IMR-90 (cell line): ENCODE measurements around the gene PNMA8C. TPM values are rescaled to one million over a fixed set of nuclear protein-coding genes. Genes with fewer than 3 reads are reported as not detected.

Source experiments
- ATAC-seq: fragments of 200-7000 bp; cut with Tn5 transposase; 2 replicates; pipeline ENCODE4 v1.9.1; 2020; ENCODE audit warnings: low read depth, mild to moderate bottlenecking, moderate library complexity
- BruUV-seq: library from RNA; stranded (reverse); fragments of 400-500 nt; replicated peaks from 2 replicates; lab custom pipeline; 2021; lab: Mats Ljungman, UMichigan
- CTCF ChIA-PET: fragments of 300-600 bp; formaldehyde crosslinking; extraction: SDS; loops from one replicate; lab custom pipeline; 2021; ENCODE audit warnings: antibody characterized with exemption; lab: Yijun Ruan, JAX
- POLR2A ChIA-PET: fragments of 300-600 bp; sonication (Branson Sonifier 250); formaldehyde crosslinking; loops from one replicate; lab custom pipeline; 2022; ENCODE audit warnings: antibody characterized with exemption; ENCODE audit not compliant: unreplicated experiment; lab: Charles Lee
- DNase-seq: peaks from one replicate; pipeline ENCODE4 v3.0.0; 2013
- H2AFZ ChIP-seq: replicated peaks from 2 replicates; pipeline ENCODE3; 2013; ENCODE audit warnings: low read length, mild to moderate bottlenecking; ENCODE audit not compliant: poor library complexity
- H2AK5ac ChIP-seq: 2 replicates; pipeline ENCODE4 v1.6.1; 2013; ENCODE audit warnings: low read depth, low read length, inconsistent platforms
- H2AK9ac ChIP-seq: replicated peaks from 2 replicates; pipeline ENCODE3; 2013; ENCODE audit warnings: mild to moderate bottlenecking, low read depth, low read length, moderate library complexity; ENCODE audit not compliant: poor library complexity
- H2BK120ac ChIP-seq: 2 replicates; pipeline ENCODE4 v1.6.1; 2013; ENCODE audit warnings: low read depth, low read length, inconsistent platforms
- H2BK15ac ChIP-seq: 3 replicates; pipeline ENCODE4 v1.6.1; 2013; ENCODE audit warnings: low read depth, low read length, inconsistent platforms
- H2BK20ac ChIP-seq: 2 replicates; pipeline ENCODE4 v1.6.1; 2013; ENCODE audit warnings: low read depth, mild to moderate bottlenecking, inconsistent platforms, low read length, moderate library complexity
- H2BK5ac ChIP-seq: 2 replicates; pipeline ENCODE4 v1.6.1; 2013; ENCODE audit warnings: mild to moderate bottlenecking, low read depth, low read length, inconsistent platforms; ENCODE audit not compliant: poor library complexity, severe bottlenecking
- H3K14ac ChIP-seq: replicated peaks from 2 replicates; pipeline ENCODE4 v1.6.1; 2013; ENCODE audit warnings: low read depth, low read length, inconsistent platforms
- H3K18ac ChIP-seq: 2 replicates; pipeline ENCODE4 v1.6.1; 2013; ENCODE audit warnings: low read depth, low read length, control low read depth
- H3K23ac ChIP-seq: 2 replicates; pipeline ENCODE4 v1.6.1; 2013; ENCODE audit warnings: low read depth, low read length, inconsistent platforms
- H3K27ac ChIP-seq: 2 replicates; pipeline ENCODE4 v1.5.1; 2013; ENCODE audit warnings: mild to moderate bottlenecking, control low read depth, low read length; ENCODE audit not compliant: insufficient read depth
- H3K27me3 ChIP-seq: 2 replicates; pipeline ENCODE4 v1.6.1; 2013; ENCODE audit warnings: low read length; ENCODE audit not compliant: control insufficient read depth, insufficient read depth
- H3K36me3 ChIP-seq: 2 replicates; pipeline ENCODE4 v1.6.1; 2013; ENCODE audit warnings: low read length, mixed read lengths; ENCODE audit not compliant: control insufficient read depth, insufficient read depth
- H3K4ac ChIP-seq: 2 replicates; pipeline ENCODE4 v1.6.1; 2013; ENCODE audit warnings: low read depth, low read length, inconsistent platforms
- H3K4me1 ChIP-seq: 2 replicates; pipeline ENCODE4 v1.6.1; 2013; ENCODE audit warnings: low read length, mixed read lengths; ENCODE audit not compliant: control insufficient read depth, insufficient read depth
- H3K4me2 ChIP-seq: 2 replicates; pipeline ENCODE4 v1.6.1; 2013; ENCODE audit warnings: low read depth, mild to moderate bottlenecking, control low read depth, low read length, moderate library complexity
- H3K4me3 ChIP-seq: 2 replicates; pipeline ENCODE4 v1.5.1; 2013; ENCODE audit warnings: low read depth, mild to moderate bottlenecking, control low read depth, low read length, moderate library complexity; ENCODE audit not compliant: insufficient read depth
- H3K56ac ChIP-seq: 2 replicates; pipeline ENCODE4 v1.6.1; 2013; ENCODE audit warnings: low read length, inconsistent platforms; ENCODE audit not compliant: insufficient read depth; ENCODE audit errors: extremely low read depth
- H3K79me1 ChIP-seq, 2 experiments: 2 replicates each; pipeline ENCODE4 v1.6.1; 2013; ENCODE audit warnings: low read length in 2 of 2, inconsistent platforms in 1 of 2, low read depth in 1 of 2
- H3K9ac ChIP-seq: 2 replicates; pipeline ENCODE4 v1.6.1; 2013; ENCODE audit warnings: low read depth, low read length, control low read depth
- H3K9me1 ChIP-seq: 2 replicates; pipeline ENCODE4 v1.6.1; 2013; ENCODE audit warnings: low read length, inconsistent platforms; ENCODE audit not compliant: insufficient read depth
- H3K9me3 ChIP-seq: 2 replicates; pipeline ENCODE4 v1.6.1; 2013; ENCODE audit warnings: low read length; ENCODE audit not compliant: control insufficient read depth, insufficient read depth
- H4K20me1 ChIP-seq: 2 replicates; pipeline ENCODE4 v1.6.1; 2013; ENCODE audit warnings: low read length, inconsistent platforms; ENCODE audit not compliant: insufficient read depth
- H4K5ac ChIP-seq: 2 replicates; pipeline ENCODE4 v1.6.1; 2013; ENCODE audit warnings: mild to moderate bottlenecking, low read depth, low read length, control low read depth
- H4K8ac ChIP-seq, 2 experiments: 2 replicates each; pipeline ENCODE4 v1.6.1; 2013; ENCODE audit warnings: low read depth in 2 of 2, low read length in 2 of 2, control low read depth in 1 of 2, inconsistent platforms in 1 of 2
- H4K91ac ChIP-seq: 2 replicates; pipeline ENCODE4 v1.6.1; 2013; ENCODE audit warnings: low read depth, low read length, inconsistent platforms; ENCODE audit not compliant: insufficient read depth
- CEBPB ChIP-seq: IDR thresholded peaks from 2 replicates; pipeline ENCODE4 v1.6.1; 2012; ENCODE audit warnings: low read depth, low read length, improper control_type of control experiment
- FOS ChIP-seq: fragments of 150-350 bp; IDR thresholded peaks from 2 replicates; pipeline ENCODE4 v1.6.1; 2016; ENCODE audit warnings: low read depth, low read length
- RCOR1 ChIP-seq: IDR thresholded peaks from 2 replicates; pipeline ENCODE4 v1.6.1; 2012; ENCODE audit warnings: mild to moderate bottlenecking, low read length, improper control_type of control experiment; ENCODE audit not compliant: insufficient replicate concordance
- WGBS, 2 experiments: methylation state at CpG; one replicate each; pipeline versions ENCODE4 v1.1.5 to v1.1.7; 2013; ENCODE audit warnings: missing lambda C conversion rate in 2 of 2; ENCODE audit not compliant: insufficient read length in 1 of 2; ENCODE audit errors: extremely low coverage in 2 of 2; 5-methylcytosine and 5-hydroxymethylcytosine counted together
- dilution Hi-C: fragments of 300-500 bp; cut with HindIII; formaldehyde crosslinking; loops from one replicate; pipeline ENCODE4 v1.14.3; 2018; ENCODE audit warnings: low sequenced_read_pairs; ENCODE audit not compliant: unreplicated experiment
- in situ Hi-C: fragments of 300-500 bp; cut with MboI; formaldehyde crosslinking; loops from 3 replicates; pipeline ENCODE4 v1.14.3; 2019; ENCODE audit warnings: low sequenced_read_pairs, inconsistent platforms, mixed read lengths
- intact Hi-C: fragments of 100-400 bp; cut with micrococcal nuclease; formaldehyde crosslinking; loops from 2 replicates; pipeline ENCODE4 v1.10.0; 2022
- polyA plus RNA-seq, 3 experiments: library from polyadenylated mRNA; depleted of rRNA; stranded (reverse); fragments of >200 nt; gene quantifications; 2 replicates each; pipeline ENCODE4 v1.2.3, GENCODE V29; 2012; ENCODE audit warnings: low replicate concordance in 1 of 3
- total RNA-seq: library from RNA; depleted of rRNA; stranded (reverse); fragments of >200 nt; gene quantifications from 2 replicates; pipeline ENCODE4 v1.2.3, GENCODE V29; 2012

The PNMA8C gene
- total and polyA plus RNA-seq, 2 of the 4 experiments (the other 2 are of a cell fraction), result 0.09 to 0.18 TPM

GRCh38 chr19:46420056-46420455 lies 8.7 kb downstream of the PNMA8C start:
- Histone ChIP-seq H3K27me3 (peaks cover 5% of the 10 kb centered on the region), H3K4me2 (no peak overlapping the region), H3K79me1 (no peaks in the 10 kb centered on the region), H3K18ac (no peak overlapping the region), H4K5ac (no peak overlapping the region), H3K56ac (no peak overlapping the region), H3K9me1 (no peaks in the 10 kb centered on the region), H2AK9ac (no peak overlapping the region), H2BK5ac (no peak overlapping the region), H2AK5ac (no peak overlapping the region), H3K36me3 (no peaks in the 10 kb centered on the region), H2AFZ (no peak overlapping the region), H4K20me1 (no peaks in the 10 kb centered on the region), H3K4me3 (no peak overlapping the region), H3K4me1 (no peaks in the 10 kb centered on the region), H3K14ac (no peak overlapping the region), H3K4ac (no peak overlapping the region), H3K9ac (no peak overlapping the region), H4K91ac (no peak overlapping the region), H3K27ac (no peak overlapping the region), H3K9me3 (no peaks in the 10 kb centered on the region), H3K23ac (no peak overlapping the region), H2BK120ac (no peak overlapping the region), H2BK15ac (no peak overlapping the region), H4K8ac (no peak overlapping the region), H2BK20ac (no peak overlapping the region)
- in situ Hi-C loops, result no loop called here
- CTCF ChIA-PET, result no interaction called here
- 95% methylated on average over 4 of the region's 7 CpGs; no CpG with 5 or more reads in 1 of the 2 experiments for WGBS, 2 experiments
- no peak for ATAC-seq
- TF ChIP-seq FOS (no peak), RCOR1 (no peak), CEBPB (no peak)
- DNase-seq, result no peak
- POLR2A ChIA-PET, result no interaction called here
- intact Hi-C loops, result no loop called here
- dilution Hi-C loops, result no loop called here
- BruUV-seq, result no TSS peak
